ENCODE data around the gene GYPB.
"Not testable (repeated sequence)": the region's sequence is repeated elsewhere in the genome, so short reads cannot be mapped to it uniquely, and the experiment has no call there.

GYPB gene

GRCh38 chr4:144019277-144019676 is at the start of gene GYPB:
Gene GYPB (minus strand): TSS chr4:144019380. CDS start chr4:144019287, 93 bp downstream.
- not testable (repeated sequence) for H3K27ac ChIP-seq

- not testable (repeated sequence) for H3K27ac ChIP-seq
These were observed 42.4 kb upstream of the GYPB start for GRCh38 chr4:144061556-144061955.

GRCh38 chr4:144060234-144060859 is 41.2 kb upstream of the GYPB start:
- H3K27ac ChIP-seq = not testable (repeated sequence)

GRCh38 chr4:144056800-144057199 is 37.6 kb upstream of the GYPB start:
- no peak for TF ChIP-seq CTCF (conservative IDR thresholded peaks at IDR 0.05)
- H3K27ac ChIP-seq = no peak overlapping the region

- not testable (repeated sequence) for H3K27ac ChIP-seq
These were observed 36.2 kb upstream of the GYPB start for GRCh38 chr4:144055336-144055735.

- H3K27ac ChIP-seq = not testable (repeated sequence)
These were observed 32.3 kb upstream of the GYPB start for GRCh38 chr4:144051494-144051893.

- H3K27ac ChIP-seq = not testable (repeated sequence)
These were observed 31.5 kb upstream of the GYPB start for GRCh38 chr4:144050631-144051030.

- H3K27ac ChIP-seq = not testable (repeated sequence)
These were observed 30.6 kb upstream of the GYPB start for GRCh38 chr4:144049495-144050424.

- not testable (repeated sequence) for H3K27ac ChIP-seq
These were observed 25.8 kb upstream of the GYPB start for GRCh38 chr4:144044936-144045335.

GRCh38 chr4:144032580-144032979 is 13.4 kb upstream of the GYPB start:
- not testable (repeated sequence) for H3K27ac ChIP-seq

GRCh38 chr4:144031875-144032274 is 12.7 kb upstream of the GYPB start:
- H3K27ac ChIP-seq = not testable (repeated sequence)

GRCh38 chr4:144031369-144031768 is 12.2 kb upstream of the GYPB start:
- H3K27ac ChIP-seq = not testable (repeated sequence)

- H3K27ac ChIP-seq = not testable (repeated sequence)
These were observed 11.5 kb upstream of the GYPB start for GRCh38 chr4:144030708-144031107.

- not testable (repeated sequence) for H3K27ac ChIP-seq
These were observed 7.5 kb upstream of the GYPB start for GRCh38 chr4:144026682-144027081.

- not testable (repeated sequence) for H3K27ac ChIP-seq
These were observed 5.3 kb upstream of the GYPB start for GRCh38 chr4:144024399-144025053.

- not testable (repeated sequence) for H3K27ac ChIP-seq
These were observed 3.7 kb upstream of the GYPB start for GRCh38 chr4:144022772-144023400.

All from VCaP (cell line).